ENCODE data around the gene SAA1.
"Not testable (repeated sequence)": the region's sequence is repeated elsewhere in the genome, so short reads cannot be mapped to it uniquely, and the experiment has no call there.

The SAA1 gene

GRCh38 chr11:18264035-18264434 is 2.0 kb upstream of the SAA1 start:
- FAIRE-seq: no peak
- no peak for DNase-seq (ENCODE audit: insufficient read length)
- TF ChIP-seq TAF1 (IDR thresholded peaks at IDR 0.05; ENCODE audit: borderline replicate concordance, low read depth, low read length): no peak
- no peak for TF ChIP-seq POLR2A (IDR thresholded peaks at IDR 0.05; ENCODE audit: low read depth, low read length)
- no peak for TF ChIP-seq POLR2AphosphoS5 (IDR thresholded peaks at IDR 0.05; ENCODE audit: low read depth, low read length)

DNA sequence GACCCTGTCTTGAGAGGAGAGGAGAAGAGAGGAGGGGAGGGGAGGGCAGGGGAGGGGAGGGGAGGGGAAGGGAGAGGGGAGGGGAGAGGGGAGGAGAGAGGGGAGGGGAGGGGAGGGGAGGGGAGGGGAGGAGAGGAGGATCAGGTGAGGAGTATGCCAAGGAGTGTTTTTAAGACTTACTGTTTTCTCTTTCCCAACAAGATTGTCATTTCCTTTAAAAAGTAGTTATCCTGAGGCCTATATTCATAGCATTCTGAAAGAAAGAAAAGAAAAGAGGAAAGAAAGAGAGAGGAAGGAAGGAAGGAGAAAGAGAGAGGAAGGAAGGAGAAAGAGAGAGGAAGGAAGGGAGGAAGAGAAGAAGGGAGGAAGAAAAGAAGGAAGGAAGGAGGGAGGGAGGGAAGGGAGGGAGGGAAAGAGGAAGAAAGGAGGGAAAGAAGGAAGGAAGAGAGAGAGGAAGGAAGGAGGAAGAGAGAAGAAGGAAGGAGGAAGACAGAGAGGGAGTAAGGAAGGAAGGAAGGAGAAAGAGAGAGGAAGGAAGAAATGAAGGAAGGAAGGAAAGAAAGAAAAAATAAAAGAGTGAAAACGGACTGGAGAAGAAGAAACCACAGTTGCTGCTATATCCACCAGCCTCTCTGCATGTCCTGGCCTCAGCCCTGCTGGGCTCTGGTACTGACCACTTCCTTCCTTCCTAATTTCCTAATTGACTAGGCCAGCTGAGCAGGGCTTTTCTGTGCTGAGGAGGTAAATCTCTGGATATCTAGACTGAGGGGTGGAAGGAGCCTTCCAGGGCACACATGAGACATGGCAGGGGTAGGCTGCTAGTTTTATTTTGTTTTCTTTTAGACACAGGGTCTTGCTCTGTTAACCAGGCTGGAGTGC is 1.1 kb upstream of the SAA1 start:
- TF ChIP-seq POLR2A (IDR thresholded peaks at IDR 0.05; ENCODE audit: low read depth, low read length): no peak
- TF ChIP-seq POLR2AphosphoS5 (IDR thresholded peaks at IDR 0.05; ENCODE audit: low read depth, low read length): no peak
- no peak for TF ChIP-seq TAF1 (IDR thresholded peaks at IDR 0.05; ENCODE audit: borderline replicate concordance, low read depth, low read length)
- no peak for FAIRE-seq
- no peak for DNase-seq (ENCODE audit: insufficient read length)

GRCh38 chr11:18267335-18268133 is 1.5 kb downstream of the SAA1 start:
- peak; percentile 86 for FAIRE-seq
- not testable (repeated sequence) for DNase-seq (ENCODE audit: insufficient read length)

DNA sequence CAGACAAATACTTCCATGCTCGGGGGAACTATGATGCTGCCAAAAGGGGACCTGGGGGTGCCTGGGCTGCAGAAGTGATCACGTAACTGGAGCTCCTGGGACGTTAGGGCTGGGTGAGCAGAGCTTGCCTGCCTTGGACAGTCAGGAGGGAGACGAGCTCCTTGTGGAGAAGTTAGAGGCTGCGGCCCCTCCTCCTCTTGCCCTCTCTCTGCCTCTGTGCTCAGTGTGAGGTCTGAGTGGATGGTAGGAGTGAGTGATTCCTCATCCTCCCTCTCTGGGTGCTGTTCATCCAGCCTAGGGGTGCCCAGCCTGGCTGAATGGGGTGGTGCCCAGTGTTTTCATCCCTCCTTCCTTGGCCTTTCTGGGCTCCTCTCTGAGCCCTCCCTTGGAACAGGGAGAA is 3.2 kb downstream of the SAA1 start:
- FAIRE-seq; DNase-seq (ENCODE audit: insufficient read length): not testable (repeated sequence)

DNA sequence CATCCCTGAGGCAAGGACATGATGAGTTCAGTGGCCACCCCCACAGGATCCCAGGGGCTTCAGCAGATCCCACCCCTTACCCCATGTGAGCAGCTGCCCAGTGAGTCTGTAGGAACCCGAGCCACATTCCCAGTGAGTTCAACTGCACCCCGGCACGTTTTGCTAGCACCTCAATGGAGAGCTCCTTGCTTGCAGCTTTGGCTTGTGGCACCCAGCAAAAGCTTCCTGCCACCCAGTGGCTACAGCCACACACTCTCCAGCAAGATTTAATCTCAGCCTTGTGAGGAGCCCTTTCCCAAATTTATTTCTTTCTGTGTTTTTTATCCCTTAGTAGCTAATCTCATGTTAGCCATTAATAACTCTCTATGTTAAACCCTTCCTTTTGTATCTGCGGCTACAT is 4.0 kb downstream of the SAA1 start:
- FAIRE-seq (no peak), DNase-seq (ENCODE audit: insufficient read length) (no peak)
- TF ChIP-seq TAF1 (IDR thresholded peaks at IDR 0.05; ENCODE audit: borderline replicate concordance, low read depth, low read length): no peak
- no peak for TF ChIP-seq POLR2AphosphoS5 (IDR thresholded peaks at IDR 0.05; ENCODE audit: low read depth, low read length)
- TF ChIP-seq POLR2A (IDR thresholded peaks at IDR 0.05; ENCODE audit: low read depth, low read length): no peak

DNA sequence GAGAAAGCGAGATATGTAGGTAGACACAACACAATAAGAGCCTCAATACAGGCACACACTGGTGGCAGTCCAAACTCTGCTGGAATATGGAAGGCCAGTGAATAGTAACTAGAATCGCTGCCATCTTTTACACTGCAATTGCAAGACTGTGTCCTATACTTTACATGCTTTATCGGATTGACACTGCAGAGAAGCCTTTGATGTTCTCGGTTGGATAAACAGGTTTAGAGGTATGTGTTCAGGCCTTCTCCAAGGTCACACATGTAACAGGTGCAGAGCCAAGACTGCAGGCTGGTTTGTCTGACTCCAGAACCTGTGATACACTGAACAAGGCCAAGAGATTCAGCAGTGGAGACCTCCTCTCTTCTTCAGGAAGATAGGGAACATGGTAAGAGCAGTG is 5.1 kb downstream of the SAA1 start:
- no peak for DNase-seq (ENCODE audit: insufficient read length)
- no peak for TF ChIP-seq POLR2AphosphoS5 (IDR thresholded peaks at IDR 0.05; ENCODE audit: low read depth, low read length)
- TF ChIP-seq TAF1 (IDR thresholded peaks at IDR 0.05; ENCODE audit: borderline replicate concordance, low read depth, low read length): no peak
- no peak for FAIRE-seq

GRCh38 chr11:18277565-18278271 is 11.7 kb downstream of the SAA1 start:
- DNase-seq (ENCODE audit: insufficient read length) (no peak), FAIRE-seq (no peak)
- TF ChIP-seq POLR2AphosphoS5 (IDR thresholded peaks at IDR 0.05; ENCODE audit: low read depth, low read length): no peak
- TF ChIP-seq POLR2A (IDR thresholded peaks at IDR 0.05; ENCODE audit: low read depth, low read length): no peak
- no peak for TF ChIP-seq TAF1 (IDR thresholded peaks at IDR 0.05; ENCODE audit: borderline replicate concordance, low read depth, low read length)

DNA sequence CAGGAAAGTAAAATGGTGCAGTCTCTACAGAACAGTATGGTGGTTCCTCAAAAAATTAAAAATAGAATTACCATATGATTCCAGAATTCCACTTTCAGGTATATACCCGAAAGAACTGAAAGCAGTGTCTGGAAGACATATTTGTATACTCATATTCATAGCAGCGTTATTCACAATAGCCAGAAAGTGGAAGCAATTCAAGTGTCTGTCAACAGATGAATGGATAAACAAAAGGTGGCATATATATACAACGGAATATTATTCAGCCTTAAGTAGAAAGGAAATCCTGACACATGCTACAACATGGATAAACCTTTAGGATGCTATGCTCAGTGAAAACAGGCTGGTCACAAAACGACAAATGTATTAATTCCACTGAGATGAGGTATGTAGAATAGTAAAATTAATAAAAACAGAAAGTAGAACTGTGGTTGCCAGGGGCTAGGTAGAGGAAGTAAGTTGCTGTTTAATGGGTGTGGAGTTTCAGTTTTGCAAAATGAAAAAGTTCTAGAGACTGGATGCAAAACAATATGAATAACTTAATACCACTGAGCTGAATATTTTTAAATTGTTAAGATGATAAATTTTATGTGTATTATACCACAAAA is 14.5 kb downstream of the SAA1 start:
- FAIRE-seq (peak; percentile 83), DNase-seq (ENCODE audit: insufficient read length) (no peak)
- TF ChIP-seq TAF1 (IDR thresholded peaks at IDR 0.05; ENCODE audit: borderline replicate concordance, low read depth, low read length): no peak
- no peak for TF ChIP-seq POLR2A (IDR thresholded peaks at IDR 0.05; ENCODE audit: low read depth, low read length)
- TF ChIP-seq POLR2AphosphoS5 (IDR thresholded peaks at IDR 0.05; ENCODE audit: low read depth, low read length): no peak

DNA sequence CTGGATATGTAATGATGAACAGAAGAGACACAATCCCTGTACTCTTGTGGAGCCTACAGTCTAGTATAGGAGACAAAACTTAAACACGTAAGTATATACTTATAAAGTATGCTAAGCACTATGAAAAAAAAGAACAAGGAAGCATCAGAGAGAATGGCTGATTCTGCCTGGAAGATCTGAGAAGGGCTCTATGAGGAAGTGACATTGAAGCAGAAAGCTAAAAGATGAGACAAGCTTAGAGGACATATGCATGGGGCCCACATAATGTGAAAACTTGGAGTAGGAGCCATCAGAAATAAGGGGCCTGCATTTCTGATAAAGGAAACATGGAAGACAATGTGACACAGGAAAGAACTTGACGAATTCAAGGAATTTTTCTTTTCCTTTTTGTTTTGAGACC is 16.6 kb downstream of the SAA1 start:
- FAIRE-seq: peak; percentile 14
- TF ChIP-seq TAF1 (IDR thresholded peaks at IDR 0.05; ENCODE audit: borderline replicate concordance, low read depth, low read length) (no peak), POLR2AphosphoS5 (IDR thresholded peaks at IDR 0.05; ENCODE audit: low read depth, low read length) (no peak), POLR2A (IDR thresholded peaks at IDR 0.05; ENCODE audit: low read depth, low read length) (no peak)
- DNase-seq (ENCODE audit: insufficient read length): no peak

GRCh38 chr11:18285841-18286240 is 19.8 kb downstream of the SAA1 start:
- TF ChIP-seq POLR2AphosphoS5 (IDR thresholded peaks at IDR 0.05; ENCODE audit: low read depth, low read length): no peak
- no peak for TF ChIP-seq POLR2A (IDR thresholded peaks at IDR 0.05; ENCODE audit: low read depth, low read length)
- no peak for TF ChIP-seq TAF1 (IDR thresholded peaks at IDR 0.05; ENCODE audit: borderline replicate concordance, low read depth, low read length)
- FAIRE-seq (no peak), DNase-seq (ENCODE audit: insufficient read length) (no peak)

DNA sequence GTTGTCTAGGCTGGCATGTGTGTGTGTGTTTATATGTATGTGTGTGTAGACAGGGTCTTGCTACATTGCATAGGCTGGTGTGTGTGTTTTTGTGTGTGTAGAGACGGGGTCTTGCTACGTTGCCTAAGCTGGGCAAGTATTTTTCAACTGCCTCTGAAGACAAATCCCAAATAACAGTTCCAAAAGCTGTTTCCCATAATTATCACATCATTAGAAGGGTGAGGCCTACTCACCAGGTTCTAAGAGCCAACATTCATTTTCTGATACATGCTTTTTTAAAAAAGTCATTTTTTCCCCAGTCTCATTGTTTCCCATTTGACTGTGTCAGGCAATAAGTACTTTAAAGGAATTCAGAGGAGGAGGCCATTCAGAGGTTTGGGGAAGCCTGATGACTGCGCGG is 22.8 kb downstream of the SAA1 start:
- no peak for FAIRE-seq
- no peak for DNase-seq (ENCODE audit: insufficient read length)
- TF ChIP-seq POLR2A (IDR thresholded peaks at IDR 0.05; ENCODE audit: low read depth, low read length): no peak
- TF ChIP-seq TAF1 (IDR thresholded peaks at IDR 0.05; ENCODE audit: borderline replicate concordance, low read depth, low read length): no peak
- no peak for TF ChIP-seq POLR2AphosphoS5 (IDR thresholded peaks at IDR 0.05; ENCODE audit: low read depth, low read length)

Measured in GM12892 (cell line).